Prostate gland (tissue), 2 donors: ENCODE results near the gene ARFRP1. TPM values are rescaled to one million over a fixed set of nuclear protein-coding genes. Genes with fewer than 3 reads are reported as not detected.
"Not testable (repeated sequence)": the region's sequence is repeated elsewhere in the genome, so short reads cannot be mapped to it uniquely, and the experiment has no call there.

Experiments
- DNase-seq: peaks from one replicate; pipeline ENCODE4 v3.0.0-alpha.2; 2019; ENCODE audit warnings: low spot score
- H3K27ac ChIP-seq, 2 donors: fragments of 200-600 bp; sonication (generic); 2 replicates each; pipeline ENCODE4 v1.5.1; 2017 to 2019
- H3K27me3 ChIP-seq: fragments of 200-600 bp; sonication (generic); replicated peaks from 2 replicates; pipeline ENCODE4 v1.5.1; 2019; ENCODE audit not compliant: insufficient read depth
- H3K36me3 ChIP-seq, 2 donors: fragments of 200-600 bp; sonication (generic); 1 replicate in 1 of 2; 2 replicates in 1 of 2; pipeline versions ENCODE4 v1.5.1 to v1.8.1; 2017 to 2019
- H3K4me1 ChIP-seq: fragments of 200-600 bp; sonication (generic); replicated peaks from 2 replicates; pipeline ENCODE4 v1.5.1; 2019
- H3K4me3 ChIP-seq, 2 donors: fragments of 200-600 bp; sonication (generic); 2 replicates each; pipeline ENCODE4 v1.5.1; 2017 to 2019
- H3K9me3 ChIP-seq: fragments of 200-600 bp; sonication (generic); 2 replicates; pipeline ENCODE4 v1.5.1; 2017
- CTCF ChIP-seq, 4 experiments: fragments of 200-600 bp in 2 of 4; fragments of 450-650 bp in 2 of 4; sonication (generic) in 2 of 4; IDR thresholded peaks; 1 replicate in 3 of 4; 2 replicates in 1 of 4; pipeline ENCODE4 v1.5.1; 2016 to 2019; ENCODE audit warnings: antibody characterized with exemption in 4 of 4, mild to moderate bottlenecking in 2 of 4, moderate library complexity in 2 of 4
- POLR2A ChIP-seq: fragments of 450-650 bp; IDR thresholded peaks from one replicate; pipeline ENCODE4 v1.6.1; 2016; ENCODE audit warnings: antibody characterized with exemption, mild to moderate bottlenecking
- POLR2AphosphoS5 ChIP-seq: sonication (generic); formaldehyde crosslinking; IDR thresholded peaks from one replicate; pipeline ENCODE4 v1.6.1; 2017; ENCODE audit warnings: antibody characterized with exemption
- WGBS: methylation state at CpG from one replicate; pipeline ENCODE4 v1.1.5; 2018; 5-methylcytosine and 5-hydroxymethylcytosine counted together
- intact Hi-C: fragments of 100-400 bp; cut with DNase I; formaldehyde crosslinking; loops from one replicate; pipeline ENCODE4 v1.14.2; 2022
- total RNA-seq, 2 donors: library from RNA; depleted of rRNA; stranded (reverse); fragments of >200 nt; gene quantifications; one replicate each; pipeline ENCODE4 v1.1.0, GENCODE V29; 2016

Gene ARFRP1
- total RNA-seq, 2 donors from 2014 or later = 36.8 to 50.8 TPM

DNA sequence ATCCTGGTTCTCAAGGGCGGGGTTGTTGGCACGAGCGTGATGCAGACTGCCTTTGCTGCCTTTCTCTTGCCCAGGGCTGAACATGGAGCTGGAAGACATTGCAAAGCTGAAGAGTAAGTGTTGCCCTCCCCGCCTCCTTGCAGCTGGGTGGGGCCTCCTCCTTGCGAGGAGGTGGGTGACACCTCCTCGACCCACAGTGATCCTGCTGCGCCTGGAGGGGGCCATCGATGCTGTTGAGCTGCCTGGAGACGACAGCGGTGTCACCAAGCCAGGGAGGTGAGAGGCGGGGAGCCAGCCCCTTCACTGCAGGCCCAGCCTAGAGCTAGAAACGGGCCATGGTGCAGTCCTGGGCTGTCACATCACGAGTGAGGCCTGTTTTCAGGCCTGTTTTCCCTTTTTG lies 29.7 kb downstream of the ARFRP1 start:
- Histone ChIP-seq H3K36me3 (no peaks in the 10 kb centered on the region), H3K27ac (no peak overlapping the region), H3K4me1 (no peaks in the 10 kb centered on the region), H3K27me3 (no peaks in the 10 kb centered on the region), H3K9me3 (no peaks in the 10 kb centered on the region), H3K4me3 (no peak overlapping the region)
- WGBS = 84% methylated on average over 13 of the region's 13 CpGs
- intact Hi-C loops = no loop called here
- no peak for DNase-seq
- TF ChIP-seq POLR2AphosphoS5 (no peak), CTCF (IDR thresholded peaks at IDR 0.05) (no peak), POLR2A (no peak)

- Histone ChIP-seq H3K9me3 (no peaks in the 10 kb centered on the region), H3K36me3 (no peaks in the 10 kb centered on the region), H3K4me3 (no peak overlapping the region), H3K27ac (no peak overlapping the region), H3K27me3 (no peaks in the 10 kb centered on the region), H3K4me1 (no peaks in the 10 kb centered on the region)
- intact Hi-C loops = no loop called here
- 91% methylated on average over 20 of the region's 20 CpGs for WGBS
- no peak for DNase-seq
- no peak for TF ChIP-seq POLR2AphosphoS5
- TF ChIP-seq CTCF (IDR thresholded peaks at IDR 0.05) = no peak
- TF ChIP-seq POLR2A = no peak
Observed at GRCh38 chr20:63675681-63676368, 32.0 kb downstream of the ARFRP1 start.

- Histone ChIP-seq H3K4me3 (no peak overlapping the region), H3K36me3 (no peaks in the 10 kb centered on the region), H3K27ac (no peak overlapping the region), H3K4me1 (no peaks in the 10 kb centered on the region), H3K27me3 (no peaks in the 10 kb centered on the region), H3K9me3 (no peaks in the 10 kb centered on the region)
- TF ChIP-seq CTCF (IDR thresholded peaks at IDR 0.05) (no peak), POLR2A (no peak), POLR2AphosphoS5 (no peak)
- intact Hi-C loops = no loop called here
- WGBS = 95% methylated on average over 14 of the region's 14 CpGs
- no peak for DNase-seq
Observed at GRCh38 chr20:63673951-63674350, 33.8 kb downstream of the ARFRP1 start.

- no peak for DNase-seq
- Histone ChIP-seq H3K36me3 (peaks cover 0 to 2% of the 10 kb centered on the region in 2 donors), H3K27ac (no peak overlapping the region), H3K4me3 (no peak overlapping the region), H3K9me3 (no peaks in the 10 kb centered on the region), H3K4me1 (no peaks in the 10 kb centered on the region), H3K27me3 (no peaks in the 10 kb centered on the region)
- TF ChIP-seq POLR2A (no peak), CTCF (IDR thresholded peaks at IDR 0.05) (no peak), POLR2AphosphoS5 (no peak)
- intact Hi-C loops = no loop called here
- 92% methylated on average over 10 of the region's 10 CpGs for WGBS
Observed at GRCh38 chr20:63672666-63673065, 35.1 kb downstream of the ARFRP1 start.

DNA sequence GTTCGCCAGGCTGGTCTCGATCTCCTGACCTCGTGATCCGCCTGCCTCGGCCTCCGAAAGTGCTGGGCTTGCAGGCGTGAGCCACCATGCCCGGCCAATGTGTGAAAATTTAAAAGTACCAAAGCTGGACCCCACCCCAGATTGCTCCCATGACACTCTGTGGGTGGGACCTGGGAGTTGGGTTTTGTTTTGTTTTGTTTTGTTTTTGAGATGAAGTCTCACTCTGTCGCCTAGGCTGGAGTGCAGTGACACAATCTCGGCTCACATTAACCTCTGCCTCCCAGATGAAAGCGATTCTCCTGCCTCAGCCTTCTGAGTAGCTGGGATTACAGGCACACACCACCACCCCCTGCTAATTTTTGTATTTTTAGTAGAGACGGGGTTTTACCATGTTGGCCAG lies 36.1 kb downstream of the ARFRP1 start:
- WGBS = 94% methylated on average over 12 of the region's 12 CpGs
- intact Hi-C loops, H3K9me3 ChIP-seq, H3K4me1 ChIP-seq, H3K27me3 ChIP-seq, H3K27ac ChIP-seq, DNase-seq, H3K4me3 ChIP-seq, H3K36me3 ChIP-seq: not testable (repeated sequence)
